MM.1S (cell line): ENCODE results near the gene SPATA7.

Source experiments
- DNase-seq: peaks from one replicate; pipeline ENCODE4 v3.0.0-alpha.2; 2015
- H2AFZ ChIP-seq: fragments of 300-600 bp; sonication (generic); 2 replicates; pipeline ENCODE4 v1.6.0; 2016; ENCODE audit warnings: antibody characterized with exemption, low read length
- H3F3A ChIP-seq: fragments of 300-600 bp; sonication (generic); 2 replicates; pipeline ENCODE4 v1.6.1; 2016; ENCODE audit warnings: mild to moderate bottlenecking, antibody characterized with exemption, low read length, moderate library complexity, mixed read lengths; ENCODE audit not compliant: insufficient read depth
- H3K27ac ChIP-seq: fragments of 300-600 bp; sonication (generic); 2 replicates; pipeline ENCODE4 v1.5.1; 2016; ENCODE audit warnings: mild to moderate bottlenecking, low read length
- H3K27me3 ChIP-seq: fragments of 300-600 bp; sonication (generic); replicated peaks from 2 replicates; pipeline ENCODE4 v1.6.0; 2016; ENCODE audit warnings: low read length; ENCODE audit not compliant: insufficient read depth
- H3K36me3 ChIP-seq: fragments of 300-600 bp; sonication (generic); replicated peaks from 2 replicates; pipeline ENCODE4 v1.6.1; 2016; ENCODE audit warnings: mild to moderate bottlenecking, low read length, mixed read lengths; ENCODE audit not compliant: insufficient read depth
- H3K4me1 ChIP-seq: fragments of 300-600 bp; sonication (generic); 2 replicates; pipeline ENCODE4 v1.6.1; 2016; ENCODE audit warnings: low read length, mixed read lengths
- H3K4me2 ChIP-seq: fragments of 300-600 bp; sonication (generic); 2 replicates; pipeline ENCODE4 v1.6.0; 2016; ENCODE audit warnings: low read depth, low read length
- H3K4me3 ChIP-seq: fragments of 300-600 bp; sonication (generic); 2 replicates; pipeline ENCODE4 v1.5.1; 2016; ENCODE audit warnings: low read length, mixed read lengths
- H3K79me2 ChIP-seq: fragments of 300-600 bp; sonication (generic); 2 replicates; pipeline ENCODE4 v1.6.1; 2016; ENCODE audit warnings: mixed run types, low read length, mixed read lengths
- H3K9ac ChIP-seq: fragments of 300-600 bp; sonication (generic); 2 replicates; pipeline ENCODE4 v1.6.1; 2016; ENCODE audit warnings: low read length, mixed read lengths
- H3K9me2 ChIP-seq: fragments of 300-600 bp; sonication (generic); replicated peaks from 2 replicates; pipeline ENCODE4 v1.6.1; 2016; ENCODE audit warnings: mild to moderate bottlenecking, low read length, mixed read lengths; ENCODE audit not compliant: insufficient read depth
- H3K9me3 ChIP-seq: fragments of 300-600 bp; sonication (generic); replicated peaks from 2 replicates; pipeline ENCODE4 v1.6.1; 2016; ENCODE audit warnings: mild to moderate bottlenecking, low read length, mixed read lengths; ENCODE audit not compliant: insufficient read depth
- H4K20me1 ChIP-seq: fragments of 300-600 bp; sonication (generic); 2 replicates; pipeline ENCODE4 v1.6.1; 2016; ENCODE audit warnings: mild to moderate bottlenecking, low read length, moderate library complexity, mixed read lengths; ENCODE audit not compliant: insufficient read depth
- EZH2 ChIP-seq: fragments of 300-600 bp; sonication (generic); optimal IDR thresholded peaks from 2 replicates; pipeline ENCODE3; 2017; ENCODE audit warnings: low read depth, mild to moderate bottlenecking, antibody characterized with exemption, low read length, mixed read lengths
- EZH2phosphoT487 ChIP-seq: fragments of 300-600 bp; sonication (generic); IDR thresholded peaks from 2 replicates; pipeline ENCODE4 v1.6.1; 2018; ENCODE audit warnings: antibody characterized with exemption, low read length
- TF ChIP-seq, protein P1 (sequence below): fragments of 300-600 bp; sonication (generic); IDR thresholded peaks from 2 replicates; pipeline ENCODE4 v1.5.1; 2016; ENCODE audit warnings: antibody characterized with exemption, low read length, mixed read lengths

Gene SPATA7

DNA sequence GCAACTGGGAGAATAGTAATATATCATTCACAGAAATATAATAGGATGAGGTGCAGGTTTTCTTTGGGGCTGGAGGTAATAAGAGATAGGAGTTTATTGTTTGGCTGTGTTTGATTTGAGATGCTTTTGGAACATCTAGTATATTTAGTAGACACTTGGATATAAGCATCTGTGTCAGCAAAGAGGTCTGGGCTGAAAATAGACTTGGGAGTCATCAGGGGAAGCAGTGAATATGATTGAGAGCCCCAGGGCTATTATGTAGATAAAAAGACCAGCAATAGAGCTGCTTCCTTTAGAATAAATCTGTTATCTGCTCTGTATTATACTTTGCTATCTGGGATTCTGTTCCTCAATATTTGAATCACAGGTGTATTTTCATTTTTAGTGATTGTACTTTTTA lies 36.6 kb downstream of the SPATA7 start:
- H3K4me2 ChIP-seq = no peak overlapping the region
- H3K36me3 ChIP-seq = no peaks in the 10 kb centered on the region
- no peaks in the 10 kb centered on the region for H3K4me1 ChIP-seq
- no peak overlapping the region for H3K9ac ChIP-seq
- TF ChIP-seq EZH2phosphoT487 = no peak
- no peak for TF ChIP-seq EZH2
- TF ChIP-seq, protein P1, sequence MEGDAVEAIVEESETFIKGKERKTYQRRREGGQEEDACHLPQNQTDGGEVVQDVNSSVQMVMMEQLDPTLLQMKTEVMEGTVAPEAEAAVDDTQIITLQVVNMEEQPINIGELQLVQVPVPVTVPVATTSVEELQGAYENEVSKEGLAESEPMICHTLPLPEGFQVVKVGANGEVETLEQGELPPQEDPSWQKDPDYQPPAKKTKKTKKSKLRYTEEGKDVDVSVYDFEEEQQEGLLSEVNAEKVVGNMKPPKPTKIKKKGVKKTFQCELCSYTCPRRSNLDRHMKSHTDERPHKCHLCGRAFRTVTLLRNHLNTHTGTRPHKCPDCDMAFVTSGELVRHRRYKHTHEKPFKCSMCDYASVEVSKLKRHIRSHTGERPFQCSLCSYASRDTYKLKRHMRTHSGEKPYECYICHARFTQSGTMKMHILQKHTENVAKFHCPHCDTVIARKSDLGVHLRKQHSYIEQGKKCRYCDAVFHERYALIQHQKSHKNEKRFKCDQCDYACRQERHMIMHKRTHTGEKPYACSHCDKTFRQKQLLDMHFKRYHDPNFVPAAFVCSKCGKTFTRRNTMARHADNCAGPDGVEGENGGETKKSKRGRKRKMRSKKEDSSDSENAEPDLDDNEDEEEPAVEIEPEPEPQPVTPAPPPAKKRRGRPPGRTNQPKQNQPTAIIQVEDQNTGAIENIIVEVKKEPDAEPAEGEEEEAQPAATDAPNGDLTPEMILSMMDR = no peak
- H3K9me3 ChIP-seq = no peaks in the 10 kb centered on the region
- H2AFZ ChIP-seq = no peak overlapping the region
- H3K27me3 ChIP-seq = no peaks in the 10 kb centered on the region
- no peak overlapping the region for H3K4me3 ChIP-seq
- H3F3A ChIP-seq = no peaks in the 10 kb centered on the region
- H3K79me2 ChIP-seq = no peaks in the 10 kb centered on the region
- H4K20me1 ChIP-seq = no peaks in the 10 kb centered on the region
- no peak for DNase-seq
- H3K27ac ChIP-seq = no peak overlapping the region
- no peaks in the 10 kb centered on the region for H3K9me2 ChIP-seq

DNA sequence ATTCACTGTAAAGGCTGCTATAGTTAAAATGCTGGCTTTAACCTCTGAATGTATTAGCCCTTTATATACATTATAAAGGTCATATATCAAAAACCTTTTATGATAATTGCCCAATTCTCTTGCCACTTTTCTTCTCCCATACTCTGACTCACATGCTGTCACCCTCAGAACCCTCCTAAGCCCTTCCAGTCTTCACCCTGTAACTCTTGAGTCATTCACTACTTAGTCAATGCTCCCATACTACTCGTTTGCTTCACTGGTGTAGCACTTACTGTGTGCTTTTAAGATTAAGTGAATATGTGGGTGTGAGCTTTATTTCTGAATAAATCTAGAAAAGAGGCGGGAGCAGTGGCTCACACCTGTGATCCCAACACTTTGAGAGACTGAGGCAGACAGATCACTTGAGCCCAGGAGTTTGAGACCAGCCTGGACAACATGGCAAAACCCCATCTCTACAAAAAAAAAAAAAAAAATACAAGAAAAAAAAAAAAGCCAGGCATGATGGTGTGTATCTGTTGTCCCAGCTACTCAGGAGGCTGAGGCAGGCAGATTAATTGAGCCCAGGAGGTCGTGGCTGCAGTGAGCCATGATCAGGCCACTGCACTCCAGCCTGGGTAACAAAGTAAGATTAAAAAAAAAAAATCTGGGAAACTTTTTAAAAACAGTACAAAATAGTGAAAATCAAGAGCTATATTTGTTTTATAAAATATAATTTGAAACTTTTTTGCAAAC lies 37.6 kb downstream of the SPATA7 start:
- DNase-seq = no peak
- no peak overlapping the region for H3K4me3 ChIP-seq
- H3K36me3 ChIP-seq = no peaks in the 10 kb centered on the region
- H2AFZ ChIP-seq = no peak overlapping the region
- no peaks in the 10 kb centered on the region for H3K4me1 ChIP-seq
- H3K79me2 ChIP-seq = no peaks in the 10 kb centered on the region
- no peak overlapping the region for H3K9ac ChIP-seq
- no peak overlapping the region for H3K27ac ChIP-seq
- no peaks in the 10 kb centered on the region for H3K9me3 ChIP-seq
- H3F3A ChIP-seq = no peaks in the 10 kb centered on the region
- no peak for TF ChIP-seq EZH2phosphoT487
- TF ChIP-seq, protein P1 = no peak
- no peak for TF ChIP-seq EZH2
- H4K20me1 ChIP-seq = no peaks in the 10 kb centered on the region
- H3K4me2 ChIP-seq = no peak overlapping the region
- H3K9me2 ChIP-seq = no peaks in the 10 kb centered on the region
- no peaks in the 10 kb centered on the region for H3K27me3 ChIP-seq

GRCh38 chr14:88424573-88424972 lies 39.1 kb downstream of the SPATA7 start:
- DNase-seq = no peak
- no peaks in the 10 kb centered on the region for H3K9me2 ChIP-seq
- no peaks in the 10 kb centered on the region for H3K36me3 ChIP-seq
- H3F3A ChIP-seq = no peaks in the 10 kb centered on the region
- H3K4me3 ChIP-seq = no peak overlapping the region
- H3K4me1 ChIP-seq = no peaks in the 10 kb centered on the region
- H3K27ac ChIP-seq = no peak overlapping the region
- TF ChIP-seq EZH2phosphoT487 (no peak), EZH2 (no peak)
- TF ChIP-seq, protein P1 = no peak
- H4K20me1 ChIP-seq = no peaks in the 10 kb centered on the region
- no peak overlapping the region for H3K4me2 ChIP-seq
- H3K27me3 ChIP-seq = no peaks in the 10 kb centered on the region
- no peak overlapping the region for H3K9ac ChIP-seq
- H2AFZ ChIP-seq = no peak overlapping the region
- no peaks in the 10 kb centered on the region for H3K79me2 ChIP-seq
- no peaks in the 10 kb centered on the region for H3K9me3 ChIP-seq
